ENCODE results near the gene PRRT1B.
A peak's percentile ranks its signal among the peaks of the same experiment; 100 is the strongest.
"Not testable (repeated sequence)": the region's sequence is repeated elsewhere in the genome, so short reads cannot be mapped to it uniquely, and the experiment has no call there.

PRRT1B gene

DNA sequence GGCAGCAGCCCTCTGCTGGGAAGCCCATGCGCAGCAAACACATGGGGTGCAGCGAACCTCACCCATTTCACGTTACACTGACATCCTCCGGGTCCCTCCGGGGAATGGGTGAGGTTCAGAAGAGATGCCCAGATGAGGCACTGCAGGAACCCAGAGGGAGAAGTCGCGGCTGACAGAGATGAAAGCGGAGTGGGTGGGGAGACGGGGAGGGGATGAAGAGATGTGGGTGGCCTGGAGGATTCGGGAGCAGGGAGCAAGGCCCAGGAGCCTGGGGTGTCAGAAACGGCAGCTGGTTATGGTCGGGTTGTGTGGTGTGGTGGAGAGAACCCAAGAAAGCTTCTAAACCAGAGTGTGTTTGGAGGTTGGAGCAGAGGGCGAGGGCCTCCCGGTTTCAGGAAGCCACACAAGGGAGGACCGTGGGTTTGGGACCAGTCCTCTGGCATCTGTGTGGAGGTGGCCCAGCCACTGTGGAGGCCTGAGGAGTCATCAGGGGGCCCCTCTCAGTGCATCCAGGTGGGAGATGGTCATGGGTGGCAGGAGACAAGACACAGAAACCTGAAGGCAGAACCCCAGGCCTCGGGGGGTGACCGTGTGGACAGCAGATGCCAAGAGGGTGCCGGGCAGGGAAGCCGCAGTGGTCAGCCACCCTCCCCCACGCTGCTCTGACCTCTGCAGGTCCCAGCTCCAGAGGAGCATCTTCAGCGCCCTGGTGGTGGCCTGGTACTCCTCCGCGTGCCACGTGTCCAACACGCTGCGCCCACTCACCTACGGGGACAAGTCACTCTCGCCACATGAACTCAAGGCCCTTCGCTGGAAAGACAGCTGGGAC, 22.9 kb upstream of the PRRT1B start:
- no peak for DNase-seq (ENCODE audit: low spot score)

DNA sequence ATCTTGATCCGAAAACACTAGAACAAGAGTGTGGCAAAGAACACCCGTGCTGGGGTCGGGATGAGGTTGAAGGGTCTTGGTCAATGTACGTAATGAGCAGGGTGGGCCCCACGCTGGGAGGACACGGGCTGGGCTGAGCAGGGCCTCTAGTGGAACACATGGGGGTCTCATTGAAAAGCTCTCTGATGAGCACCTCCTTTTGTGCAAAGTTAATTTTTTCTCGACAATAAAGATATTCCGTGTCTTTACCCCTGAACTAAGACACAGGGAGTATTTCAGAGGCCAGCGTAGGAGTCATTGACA, 22.3 kb upstream of the PRRT1B start:
- no peak for DNase-seq (ENCODE audit: low spot score)

GRCh38 chr9:131523451-131524435, 21.6 kb upstream of the PRRT1B start:
- DNase-seq (ENCODE audit: low spot score): no peak

DNA sequence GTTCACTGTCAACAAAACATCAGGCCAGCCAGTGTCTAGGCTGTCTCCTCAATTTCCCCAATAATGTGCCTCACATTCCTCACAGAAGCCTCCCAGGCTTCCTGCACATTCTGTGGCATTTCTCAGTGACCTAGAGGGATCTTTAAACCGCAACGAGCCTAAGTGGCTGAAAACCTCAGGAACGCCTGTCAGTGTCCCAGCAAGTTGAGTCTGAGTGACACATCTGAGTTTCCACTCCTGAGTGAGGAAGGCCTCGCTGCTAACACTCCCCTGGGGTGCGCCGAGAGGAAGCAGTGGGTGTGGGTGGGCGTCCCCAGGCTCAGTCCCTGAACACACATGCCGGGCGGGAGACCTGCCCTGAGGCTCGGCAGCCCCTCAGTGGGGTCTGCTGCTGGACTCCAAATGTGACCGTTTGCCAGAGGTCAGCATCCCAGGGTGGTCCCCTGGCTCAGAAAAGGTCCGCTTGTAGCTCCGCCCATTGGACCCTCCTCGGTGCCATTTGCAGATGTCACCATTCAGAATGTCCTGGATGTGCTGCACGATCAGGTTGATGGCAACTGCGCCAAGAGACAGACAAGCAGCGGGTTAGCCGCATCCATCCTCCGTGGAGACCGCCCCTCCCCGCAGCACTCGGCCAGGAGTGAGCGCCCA, 20.5 kb upstream of the PRRT1B start:
- DNase-seq (ENCODE audit: low spot score): no peak

- DNase-seq (ENCODE audit: low spot score): no peak
Observed at GRCh38 chr9:131525643-131526565, 19.4 kb upstream of the PRRT1B start.

DNA sequence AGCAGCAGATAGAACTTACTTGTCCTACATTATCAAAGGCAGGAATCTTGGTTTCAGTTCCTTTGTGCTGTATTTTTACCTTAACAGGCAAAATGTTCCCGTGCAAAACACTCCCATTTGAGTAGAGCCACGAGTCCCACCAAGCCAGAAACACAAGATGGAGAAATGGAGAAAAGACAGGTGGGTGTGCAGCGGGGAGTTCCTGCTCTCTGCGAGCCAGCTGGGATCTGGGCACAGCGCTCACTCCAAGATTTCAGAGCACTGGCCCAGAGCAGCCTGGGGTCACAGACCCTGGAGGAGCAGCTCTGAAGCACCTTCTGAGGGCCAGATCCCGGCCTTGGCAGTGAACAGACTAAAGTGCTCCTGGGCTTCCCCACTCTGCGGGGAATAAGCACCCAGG, 17.1 kb upstream of the PRRT1B start:
- DNase-seq (ENCODE audit: low spot score): no peak

DNA sequence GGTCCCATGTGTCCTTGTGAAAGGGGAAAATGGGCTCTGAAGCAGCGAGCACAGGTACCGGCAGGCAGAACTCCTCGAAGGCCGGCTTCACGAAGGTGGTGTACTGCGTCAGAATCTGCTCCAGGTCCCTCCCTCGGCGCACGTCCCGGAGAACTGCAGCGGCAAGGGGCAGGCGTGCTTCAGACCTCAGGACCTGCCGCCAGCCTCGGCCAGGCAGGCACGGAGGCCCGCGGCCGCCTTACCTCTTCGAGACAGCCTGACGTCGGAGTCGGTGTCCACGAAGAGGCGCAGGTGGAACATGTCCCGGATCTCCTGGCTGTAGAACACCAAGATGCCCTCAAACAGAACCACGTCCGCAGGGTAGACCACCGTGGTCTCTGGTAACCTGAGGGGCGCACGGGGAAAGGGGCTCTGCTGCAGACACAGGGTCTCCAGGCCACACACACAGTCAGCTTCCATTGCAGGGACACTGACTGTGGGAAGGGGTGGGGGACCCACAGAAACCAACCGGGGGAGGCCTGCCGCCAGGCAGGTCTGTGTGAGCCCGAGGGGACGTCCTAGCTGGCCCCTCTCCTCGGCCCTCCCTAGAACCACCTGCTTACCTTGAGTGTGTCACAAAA, 16.3 kb upstream of the PRRT1B start:
- no peak for DNase-seq (ENCODE audit: low spot score)

DNA sequence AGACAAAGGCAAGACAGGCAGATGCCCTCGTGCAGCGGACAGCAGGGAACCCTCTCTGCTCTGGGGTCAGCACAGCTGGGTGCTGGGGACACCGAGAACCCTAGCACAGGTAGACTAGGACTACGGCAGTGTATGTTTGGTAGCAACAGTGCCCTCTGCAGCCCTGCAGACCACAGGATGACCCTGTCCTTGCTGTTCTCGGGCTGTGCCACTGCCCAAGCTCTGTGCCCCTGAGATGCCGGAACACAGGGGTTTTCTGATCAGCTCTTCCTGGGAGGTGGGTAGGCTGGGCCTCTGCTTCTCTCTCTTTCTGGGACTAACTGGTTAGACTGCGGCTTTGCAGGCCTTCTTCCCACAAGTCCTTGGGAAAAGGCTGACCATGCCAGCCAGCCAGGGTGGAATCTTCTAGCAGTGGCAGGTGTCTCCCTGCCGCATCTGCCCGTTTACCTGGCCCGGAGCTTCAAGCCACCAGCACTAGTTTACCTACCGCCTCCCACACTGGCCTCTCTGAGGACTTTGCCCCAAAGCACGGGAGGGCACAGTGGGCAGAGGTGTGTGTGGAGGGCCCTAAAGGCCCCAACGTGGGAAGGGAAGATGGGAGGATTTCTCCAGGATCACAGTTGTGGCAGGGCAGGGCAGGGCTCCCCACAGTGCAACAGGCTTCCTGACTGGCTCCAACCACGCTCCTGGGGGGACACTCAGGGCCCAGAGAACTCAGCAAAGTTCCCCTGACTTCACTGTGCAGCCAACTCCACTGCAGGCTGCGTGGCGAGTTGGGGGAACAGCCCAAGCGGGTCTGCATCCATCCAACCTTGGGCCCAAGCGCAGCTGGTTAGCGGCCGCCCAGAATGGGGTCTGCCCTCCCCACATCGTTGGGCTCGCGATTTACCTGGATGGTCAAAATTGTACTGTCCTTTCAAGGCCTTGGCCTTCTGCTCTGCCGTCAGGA, 15.5 kb upstream of the PRRT1B start:
- no peak for DNase-seq (ENCODE audit: low spot score)

GRCh38 chr9:131530546-131530919, 14.8 kb upstream of the PRRT1B start:
- DNase-seq (ENCODE audit: low spot score): peak; percentile 11

DNA sequence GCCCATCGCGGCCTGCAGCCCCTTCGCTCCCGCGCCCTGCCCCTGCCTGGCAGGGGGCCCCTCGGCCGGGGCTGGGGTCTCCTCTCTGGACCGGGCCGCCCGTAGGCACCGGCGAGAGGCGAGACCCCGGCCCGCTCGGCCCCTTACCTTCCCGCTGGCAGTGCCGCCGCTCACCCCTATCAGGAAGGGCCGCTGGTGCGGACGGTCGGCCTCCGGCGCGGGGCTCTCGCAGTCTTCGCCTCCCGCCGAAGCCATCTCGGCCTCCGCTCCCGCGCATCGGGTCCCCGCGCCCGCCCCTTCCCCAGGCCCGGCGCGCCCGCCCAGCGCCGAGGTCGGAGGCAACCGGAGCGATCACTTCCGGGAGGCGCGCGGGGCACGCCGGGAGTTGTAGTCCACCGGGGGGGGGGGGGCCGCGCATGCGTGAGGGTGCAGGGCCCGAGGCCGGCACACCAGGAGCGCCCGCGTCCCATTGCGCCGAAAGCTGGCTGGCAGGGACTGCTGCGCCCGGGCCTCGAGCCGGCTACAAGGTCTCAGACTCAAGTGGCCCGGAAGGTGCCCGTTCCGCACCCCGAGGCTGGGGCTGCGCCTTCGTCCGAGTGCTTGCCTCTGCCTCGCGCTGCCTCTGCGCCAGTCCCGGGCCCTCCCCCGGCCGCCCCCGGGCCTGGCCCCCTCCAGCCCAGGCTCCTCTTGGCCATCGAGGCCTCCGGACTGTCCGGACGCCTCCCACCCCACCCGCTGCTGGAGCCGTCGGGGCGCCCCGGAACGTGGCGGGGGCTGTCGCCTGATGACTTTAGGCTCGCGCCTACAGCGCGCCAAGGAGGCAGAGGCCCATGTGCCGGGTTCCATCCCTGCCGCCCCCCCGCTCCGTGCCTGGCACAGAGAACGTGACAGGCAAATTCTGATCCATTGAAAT, 14.1 kb upstream of the PRRT1B start, which contains the start of gene UCK1:
Gene UCK1, minus strand, starts transcription at position 344 of the 913 bp plus-strand sequence. Its CDS starts 89 bp downstream, at position 255.
- peak; percentile 78 for DNase-seq (ENCODE audit: low spot score)

- no peak for DNase-seq (ENCODE audit: low spot score)
Observed at GRCh38 chr9:131534721-131535237, 10.5 kb upstream of the PRRT1B start.

GRCh38 chr9:131537946-131538345, 7.4 kb upstream of the PRRT1B start:
- no peak for DNase-seq (ENCODE audit: low spot score)

GRCh38 chr9:131539223-131539923, 6.0 kb upstream of the PRRT1B start:
- no peak for DNase-seq (ENCODE audit: low spot score)

GRCh38 chr9:131543141-131543540, 2.2 kb upstream of the PRRT1B start:
- no peak for DNase-seq (ENCODE audit: low spot score)

DNA sequence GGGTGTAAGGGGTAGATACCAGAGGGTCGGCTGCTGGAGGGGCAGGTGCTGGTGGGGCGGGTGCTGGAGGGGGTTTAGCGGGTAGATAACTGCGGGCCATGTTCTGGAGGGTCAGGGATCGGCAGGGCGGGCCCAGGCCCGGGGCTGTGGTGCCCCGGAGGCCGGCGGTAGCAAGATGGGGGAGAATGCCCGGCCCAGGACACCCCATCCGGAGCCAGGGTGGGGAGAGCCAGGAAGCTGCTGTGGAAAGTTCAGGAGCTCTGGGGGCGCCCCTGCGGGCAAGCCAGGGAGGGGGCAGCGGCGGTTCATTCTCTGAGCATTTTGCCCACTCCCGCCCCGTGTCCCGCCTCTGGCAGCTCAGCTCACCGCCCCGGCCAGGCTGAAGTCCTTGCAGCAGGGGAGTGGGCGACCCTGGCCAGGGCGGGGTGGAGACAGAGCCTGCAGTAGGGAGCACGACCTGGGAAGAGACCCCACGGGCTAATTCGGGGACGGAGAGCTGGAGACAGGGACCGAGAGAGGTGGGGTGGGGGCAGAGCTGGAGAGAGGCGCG, 538 bp downstream of the PRRT1B start:
- DNase-seq (ENCODE audit: low spot score): no peak

DNA sequence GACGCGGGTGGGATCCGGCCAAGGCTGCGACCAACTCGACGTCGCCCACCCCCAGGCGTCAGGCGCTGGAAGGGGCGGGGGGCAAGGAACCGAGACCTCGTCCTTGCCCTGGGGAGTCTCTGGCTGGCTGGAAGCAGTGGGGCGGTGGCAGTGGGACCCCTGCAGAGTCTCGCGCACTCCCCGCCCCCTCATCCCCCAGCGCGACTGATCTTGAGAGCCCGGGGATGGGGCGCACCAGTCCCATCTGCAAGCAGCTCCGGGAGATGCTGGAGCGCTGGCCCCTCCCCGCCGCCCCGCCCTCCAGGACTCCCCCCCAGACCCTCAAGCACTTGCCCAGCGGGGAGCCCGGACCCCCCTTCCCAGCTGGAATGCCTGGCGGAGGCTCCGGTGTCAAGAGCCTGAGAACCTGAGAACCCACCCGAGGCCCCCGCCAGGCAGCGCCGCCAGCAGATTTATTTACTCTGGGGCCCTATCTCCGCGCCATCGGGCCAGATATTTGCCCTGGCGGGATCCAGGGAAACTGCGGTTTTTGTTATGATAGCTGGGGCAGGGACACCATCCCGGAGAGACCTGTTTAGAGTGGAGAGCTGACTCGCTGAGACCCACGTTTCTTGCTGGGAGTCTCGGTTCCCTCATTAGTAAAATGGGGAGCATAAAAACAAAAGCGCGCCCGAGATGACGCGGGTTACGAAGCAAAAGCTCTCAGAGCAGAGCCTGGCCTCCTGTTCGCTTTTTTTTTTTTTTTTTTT, 1.2 kb downstream of the PRRT1B start:
- DNase-seq (ENCODE audit: low spot score): no peak

DNA sequence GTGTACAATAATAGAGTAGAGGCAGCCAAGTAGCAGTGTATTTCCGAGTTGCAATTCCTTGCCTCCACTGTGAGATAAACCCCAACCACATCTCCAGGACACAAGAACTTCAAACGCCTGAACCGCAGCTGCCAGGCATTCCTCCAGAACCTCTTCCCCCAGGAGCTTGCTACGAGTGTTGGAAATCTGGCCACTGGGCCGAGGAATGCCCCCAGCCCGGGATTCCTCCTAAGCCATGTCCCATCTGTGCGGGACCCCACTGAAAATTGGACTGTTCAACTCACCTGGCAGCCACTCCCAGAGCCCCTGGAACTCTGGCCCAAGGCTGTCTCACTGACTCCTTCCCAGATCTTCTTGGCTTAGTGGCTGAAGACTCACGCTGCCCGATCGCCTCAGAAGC, 3.9 kb downstream of the PRRT1B start:
- not testable (repeated sequence) for DNase-seq (ENCODE audit: low spot score)

Measured in LoVo (cell line).